ENCODE measurements around the gene GNAI1.

- TF ChIP-seq POLR2A (IDR thresholded peaks at IDR 0.05), result no peak
- TF ChIP-seq, protein P1, sequence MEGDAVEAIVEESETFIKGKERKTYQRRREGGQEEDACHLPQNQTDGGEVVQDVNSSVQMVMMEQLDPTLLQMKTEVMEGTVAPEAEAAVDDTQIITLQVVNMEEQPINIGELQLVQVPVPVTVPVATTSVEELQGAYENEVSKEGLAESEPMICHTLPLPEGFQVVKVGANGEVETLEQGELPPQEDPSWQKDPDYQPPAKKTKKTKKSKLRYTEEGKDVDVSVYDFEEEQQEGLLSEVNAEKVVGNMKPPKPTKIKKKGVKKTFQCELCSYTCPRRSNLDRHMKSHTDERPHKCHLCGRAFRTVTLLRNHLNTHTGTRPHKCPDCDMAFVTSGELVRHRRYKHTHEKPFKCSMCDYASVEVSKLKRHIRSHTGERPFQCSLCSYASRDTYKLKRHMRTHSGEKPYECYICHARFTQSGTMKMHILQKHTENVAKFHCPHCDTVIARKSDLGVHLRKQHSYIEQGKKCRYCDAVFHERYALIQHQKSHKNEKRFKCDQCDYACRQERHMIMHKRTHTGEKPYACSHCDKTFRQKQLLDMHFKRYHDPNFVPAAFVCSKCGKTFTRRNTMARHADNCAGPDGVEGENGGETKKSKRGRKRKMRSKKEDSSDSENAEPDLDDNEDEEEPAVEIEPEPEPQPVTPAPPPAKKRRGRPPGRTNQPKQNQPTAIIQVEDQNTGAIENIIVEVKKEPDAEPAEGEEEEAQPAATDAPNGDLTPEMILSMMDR (IDR thresholded peaks at IDR 0.05), result no peak
Measured at GRCh38 chr7:80183351-80183750, 48.7 kb downstream of the GNAI1 start.
